ENCODE measurements around the gene SH3D21.

SH3D21 gene

GRCh38 chr1:36339215-36339614 lies 33.0 kb downstream of the SH3D21 start:
- DNase-seq, result no peak

- DNase-seq, result no peak
Measured at GRCh38 chr1:36339615-36340014, 33.4 kb downstream of the SH3D21 start.

- DNase-seq, result no peak
Measured at GRCh38 chr1:36341626-36342320, 35.6 kb downstream of the SH3D21 start.

DNA sequence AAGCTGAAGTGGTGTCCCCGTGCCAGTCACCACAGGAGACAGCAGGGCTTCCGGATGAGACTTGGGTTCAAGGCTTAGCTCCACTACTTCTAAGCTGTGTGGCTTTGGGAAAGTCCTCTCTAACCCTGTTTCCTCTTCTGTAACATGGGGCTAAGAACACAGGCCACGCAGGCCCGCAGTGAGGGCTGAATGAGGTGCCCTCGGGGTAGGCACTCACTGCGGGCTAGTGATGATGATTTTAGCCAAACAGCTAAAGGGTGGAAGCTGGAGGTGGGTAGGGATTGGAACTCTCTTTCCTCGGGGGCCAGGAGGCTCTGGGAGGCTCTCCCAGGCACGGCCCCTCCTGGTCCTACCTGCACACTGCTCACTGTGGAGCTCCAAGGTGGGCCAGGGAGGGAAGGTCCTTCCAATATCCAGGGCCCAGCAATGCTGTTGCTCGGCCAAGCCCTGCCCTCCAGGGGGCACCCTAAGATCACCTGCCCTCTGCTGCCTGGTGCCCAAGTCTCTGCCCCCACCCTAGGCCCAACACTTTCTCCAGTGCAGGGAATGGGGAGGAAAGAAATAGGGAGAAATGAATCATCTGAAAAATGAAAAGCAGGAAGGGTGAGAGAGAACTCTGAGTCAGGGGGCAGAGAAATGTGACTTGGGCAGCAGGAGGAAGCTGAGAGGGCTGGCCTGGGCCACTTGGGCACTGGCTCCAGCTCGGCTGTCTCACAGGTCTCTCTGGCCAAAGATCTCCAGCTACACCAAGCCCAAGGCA lies 36.4 kb downstream of the SH3D21 start:
- no peak for DNase-seq

DNA sequence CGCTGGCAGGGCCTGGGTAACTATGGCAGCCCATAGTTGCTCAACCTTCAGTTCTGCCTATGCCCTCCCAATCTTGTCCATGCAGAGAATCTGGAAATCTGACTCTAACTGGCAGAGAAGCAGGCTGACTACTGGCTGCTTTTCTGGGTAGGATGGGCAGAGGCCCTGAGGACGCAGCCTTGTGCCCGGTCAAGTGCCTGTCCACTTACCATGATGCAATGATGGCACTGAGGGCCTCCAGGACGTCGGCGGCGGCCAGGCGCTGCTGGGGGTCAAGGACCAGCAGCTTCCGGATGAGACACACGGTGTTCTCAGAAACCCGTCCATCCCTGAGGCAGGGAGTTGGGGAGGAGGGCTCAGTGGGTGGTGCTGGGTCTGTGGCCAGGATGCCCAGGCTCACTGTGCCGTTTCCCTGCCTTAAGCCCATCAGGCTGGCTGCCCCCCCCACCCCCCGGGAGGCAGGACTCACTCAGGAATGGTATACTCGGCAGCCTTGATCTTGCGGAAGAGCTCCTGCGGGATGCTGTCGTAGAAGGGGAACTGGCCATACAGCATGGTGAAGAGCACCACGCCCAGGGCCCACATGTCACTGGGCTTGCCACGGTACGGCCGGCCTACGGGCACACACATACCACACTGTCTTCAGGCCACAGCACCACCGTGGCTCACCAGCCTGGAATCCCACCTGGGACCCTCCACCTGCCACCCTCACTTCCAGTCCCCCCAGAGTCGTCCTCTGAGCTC lies 37.7 kb downstream of the SH3D21 start:
- DNase-seq, result no peak

DNA sequence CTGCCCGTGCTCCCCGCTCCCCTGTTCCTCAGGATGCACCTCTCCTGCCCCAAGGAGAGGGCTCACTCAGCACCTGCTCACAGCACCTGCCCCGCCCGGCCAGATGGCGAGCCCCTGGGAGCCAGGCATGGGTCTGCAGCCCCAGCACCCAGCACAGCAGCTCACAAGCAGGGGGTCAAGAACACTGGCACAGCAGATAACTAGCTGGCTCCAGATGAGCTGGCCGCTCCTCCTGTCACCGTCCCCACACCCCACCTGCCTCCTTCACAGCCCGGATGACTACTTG lies 38.2 kb downstream of the SH3D21 start:
- no peak for DNase-seq

DNA sequence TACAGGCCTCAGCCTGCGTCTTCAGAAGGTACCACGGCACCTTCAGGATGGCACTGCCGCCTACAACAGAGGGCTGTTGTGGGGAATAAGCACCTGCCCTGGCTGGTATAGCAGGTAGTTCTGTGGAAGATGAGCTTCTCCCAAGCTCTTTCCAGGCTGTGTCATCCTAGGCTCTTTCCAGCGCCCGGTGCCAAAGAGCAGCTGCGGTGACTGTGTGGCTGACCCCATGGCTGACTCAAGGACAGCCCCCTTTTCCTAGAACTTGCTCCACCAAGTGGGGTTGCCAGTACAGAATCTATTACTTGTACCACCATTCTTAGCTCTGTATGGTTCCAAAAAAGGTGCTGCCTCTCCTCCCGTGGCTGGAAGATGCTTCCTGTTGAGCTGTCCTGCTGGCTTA lies 39.2 kb downstream of the SH3D21 start:
- no peak for DNase-seq

DNA sequence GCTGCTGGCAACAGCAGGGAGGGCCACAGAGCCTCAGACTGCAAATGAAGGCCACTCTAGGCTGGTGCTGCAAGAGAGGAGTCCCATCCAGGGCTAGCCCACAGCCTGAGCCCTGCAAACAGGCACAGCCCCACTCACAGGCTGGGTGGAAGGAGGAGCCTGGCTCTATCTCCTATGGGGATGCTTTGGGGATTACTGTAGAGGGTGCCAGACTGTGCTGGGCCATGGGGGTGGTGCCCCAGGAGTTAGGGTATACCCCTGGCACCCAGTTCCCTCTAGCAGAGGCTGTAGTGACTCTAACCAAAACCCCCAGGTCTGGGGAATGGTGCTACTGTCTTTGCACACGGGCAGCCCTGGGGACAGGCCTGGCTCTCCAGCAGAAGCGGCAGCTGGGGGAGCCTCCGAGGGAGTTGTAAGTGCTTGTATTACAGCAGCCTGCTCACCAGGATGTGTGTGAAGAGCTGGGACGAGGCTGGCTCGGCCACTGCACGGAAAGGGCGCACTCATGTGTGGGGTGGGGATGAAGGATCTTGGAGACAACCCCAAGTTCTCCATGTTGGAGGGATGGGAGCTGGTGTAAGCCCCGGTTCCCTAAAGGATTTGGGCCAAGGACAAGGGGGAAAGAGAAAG lies 40.7 kb downstream of the SH3D21 start:
- DNase-seq, result no peak

- no peak for DNase-seq
Measured at GRCh38 chr1:36349241-36349671, 43.1 kb downstream of the SH3D21 start.

GRCh38 chr1:36349839-36350238 lies 43.7 kb downstream of the SH3D21 start:
- no peak for DNase-seq

- DNase-seq, result no peak
Measured at GRCh38 chr1:36350659-36351226, 44.6 kb downstream of the SH3D21 start.

DNA sequence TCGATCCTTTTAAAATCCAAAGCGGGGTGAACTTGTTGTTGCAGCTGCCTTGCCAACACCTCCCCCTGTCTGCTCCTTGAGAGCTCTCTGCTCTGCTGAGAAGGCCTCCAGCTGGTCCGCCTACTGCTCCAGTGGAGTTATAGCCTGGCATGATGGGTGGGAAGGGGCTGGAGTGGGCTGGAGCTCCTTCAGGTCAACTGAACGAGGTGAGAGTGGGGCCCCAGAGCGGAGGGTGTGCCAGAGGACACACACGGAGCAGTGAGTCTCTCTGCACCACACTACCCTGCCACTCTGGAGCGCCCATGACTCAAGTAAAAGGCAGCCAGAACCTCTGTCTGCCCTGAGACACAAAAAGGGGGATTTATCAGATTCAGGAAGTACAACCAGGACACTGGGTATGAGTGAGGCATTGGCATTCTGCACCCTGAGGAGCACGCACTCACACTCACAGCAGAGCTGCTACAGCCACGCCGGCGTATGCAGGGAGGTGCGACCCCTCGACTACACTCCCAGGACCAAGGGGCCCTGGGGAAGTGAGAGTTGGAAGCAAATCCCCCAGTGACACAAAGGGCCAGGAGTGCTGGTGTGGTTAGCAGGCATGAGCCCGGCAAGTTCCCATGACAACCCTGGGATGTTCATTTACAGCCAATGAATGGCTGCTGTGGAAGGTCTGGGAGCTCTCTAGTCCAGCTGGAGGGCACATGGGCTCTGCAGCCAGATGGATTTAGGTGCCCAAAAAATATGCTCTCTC lies 45.2 kb downstream of the SH3D21 start:
- no peak for DNase-seq

DNA sequence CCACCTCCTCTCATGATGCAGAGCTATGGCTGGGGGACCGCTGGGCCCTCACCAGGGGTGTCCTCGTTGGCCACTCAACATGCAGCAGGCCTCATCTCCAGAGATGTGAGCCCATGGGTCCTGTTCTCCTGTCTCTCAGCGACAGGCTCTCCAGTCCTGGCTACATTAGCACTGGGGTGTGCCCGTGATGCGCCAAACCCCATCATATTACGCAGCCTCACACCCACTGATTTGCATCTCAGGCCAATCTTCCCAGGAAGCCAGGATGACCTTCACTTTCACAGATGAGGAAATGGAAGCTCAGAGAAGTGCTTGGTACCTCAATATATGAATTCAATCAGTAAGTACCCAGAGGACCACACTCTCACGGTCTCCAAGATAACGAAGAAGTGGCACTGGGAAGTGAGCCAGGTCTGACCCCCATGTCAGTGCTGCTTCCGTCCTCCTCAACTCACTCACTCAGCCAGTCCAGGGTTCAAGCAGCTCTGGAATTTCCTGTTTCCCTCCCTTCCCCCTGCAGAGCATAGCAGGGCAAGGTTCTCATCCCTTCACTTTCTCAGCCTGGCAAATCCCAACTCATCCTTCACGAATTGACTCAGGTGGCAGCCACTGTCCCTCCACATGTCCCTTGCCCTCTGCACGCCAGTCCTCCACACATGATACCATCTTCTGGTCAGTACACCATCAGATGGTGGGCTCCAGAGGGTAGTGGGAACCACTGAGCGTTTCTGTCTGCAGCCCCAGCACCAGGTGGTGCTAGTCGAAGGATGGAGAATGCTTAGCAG lies 46.1 kb downstream of the SH3D21 start:
- no peak for DNase-seq

GRCh38 chr1:36352910-36353878 lies 47.0 kb downstream of the SH3D21 start:
- DNase-seq, result no peak

- no peak for DNase-seq
Measured at GRCh38 chr1:36354486-36354885, 48.3 kb downstream of the SH3D21 start.

- no peak for DNase-seq
Measured at GRCh38 chr1:36355811-36356210, 49.6 kb downstream of the SH3D21 start.

DNA sequence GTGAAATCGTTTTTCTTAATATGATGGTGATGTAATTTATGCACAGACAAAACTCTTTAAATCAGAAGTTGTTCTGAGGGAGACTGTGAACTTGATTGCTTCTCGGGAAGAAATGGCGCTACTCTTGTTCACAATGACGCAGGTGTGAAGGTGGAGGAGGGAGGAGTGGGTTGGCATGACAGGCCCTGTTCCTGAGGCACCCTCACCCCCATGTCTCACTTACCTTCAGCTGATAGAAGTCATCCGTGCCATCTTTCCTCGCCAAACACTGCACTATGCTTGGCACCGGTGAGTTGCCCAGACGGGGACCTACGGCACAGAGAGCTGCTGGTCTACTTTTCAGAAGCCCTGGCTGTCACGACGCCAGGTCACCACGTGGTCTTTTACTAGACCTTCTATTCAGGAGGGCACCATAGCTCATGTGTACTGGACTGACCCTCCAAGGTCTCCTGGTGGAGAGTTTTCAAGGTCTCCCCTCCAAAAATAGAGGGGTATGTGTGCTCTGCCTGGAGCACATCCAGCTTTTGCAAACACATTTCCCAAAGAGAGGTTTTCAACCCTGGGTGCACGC lies 52.4 kb downstream of the SH3D21 start:
- no peak for DNase-seq

DNA sequence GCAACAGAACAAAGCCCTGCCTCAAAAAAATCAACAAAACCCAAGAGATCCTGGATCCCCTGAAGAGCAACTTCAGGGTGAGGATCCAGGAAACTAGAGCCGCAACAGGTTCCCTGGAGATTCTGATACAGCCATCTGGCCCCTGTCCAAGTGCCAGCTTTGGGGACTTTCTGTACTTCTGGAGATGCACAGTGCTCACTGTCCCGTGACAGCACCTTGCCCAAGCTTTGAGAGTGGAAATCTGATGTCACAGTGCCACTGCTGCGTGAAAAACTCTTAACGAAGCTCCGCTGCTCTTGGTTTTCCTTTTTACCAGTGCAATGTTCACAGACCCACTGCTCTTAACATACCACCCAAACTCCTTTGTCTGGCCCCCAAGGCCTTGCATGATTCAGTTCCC lies 53.2 kb downstream of the SH3D21 start:
- no peak for DNase-seq

DNA sequence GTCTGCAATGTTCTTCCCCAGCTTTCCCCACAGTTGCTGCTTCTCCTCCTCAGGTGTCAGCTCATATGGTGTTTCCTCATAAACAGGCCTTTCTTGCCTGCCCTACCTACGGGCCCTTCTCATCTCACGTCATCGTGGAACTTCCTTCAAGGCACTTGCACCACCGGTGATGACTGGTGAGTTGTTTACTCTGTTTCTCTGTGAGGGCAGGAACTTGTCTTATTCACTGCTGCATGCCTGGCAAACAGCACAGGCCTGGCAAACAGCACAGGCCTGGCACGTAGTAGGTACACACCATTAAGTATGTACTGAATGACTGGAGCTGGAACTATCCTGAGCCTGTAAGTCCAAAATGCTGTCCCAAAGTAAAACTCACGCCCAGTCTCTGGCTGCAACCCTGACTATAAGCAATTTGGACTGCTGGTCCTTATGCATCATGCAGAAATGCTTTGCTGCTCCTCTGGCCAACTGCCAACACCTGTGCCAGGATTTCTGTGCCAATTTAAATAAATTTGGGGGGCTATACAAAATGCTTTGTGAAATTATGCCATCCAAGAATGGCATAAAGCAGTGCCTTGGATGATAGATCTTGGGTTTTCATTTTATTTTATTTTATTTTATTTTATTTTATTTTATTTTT lies 53.9 kb downstream of the SH3D21 start:
- no peak for DNase-seq

- DNase-seq, result no peak
Measured at GRCh38 chr1:36365381-36365780, 59.2 kb downstream of the SH3D21 start.

All from COR-L47 (cell line).